ENCODE results near the gene TUBA1B.
"Not testable (repeated sequence)": the region's sequence is repeated elsewhere in the genome, so short reads cannot be mapped to it uniquely, and the experiment has no call there.

Gene TUBA1B

DNA sequence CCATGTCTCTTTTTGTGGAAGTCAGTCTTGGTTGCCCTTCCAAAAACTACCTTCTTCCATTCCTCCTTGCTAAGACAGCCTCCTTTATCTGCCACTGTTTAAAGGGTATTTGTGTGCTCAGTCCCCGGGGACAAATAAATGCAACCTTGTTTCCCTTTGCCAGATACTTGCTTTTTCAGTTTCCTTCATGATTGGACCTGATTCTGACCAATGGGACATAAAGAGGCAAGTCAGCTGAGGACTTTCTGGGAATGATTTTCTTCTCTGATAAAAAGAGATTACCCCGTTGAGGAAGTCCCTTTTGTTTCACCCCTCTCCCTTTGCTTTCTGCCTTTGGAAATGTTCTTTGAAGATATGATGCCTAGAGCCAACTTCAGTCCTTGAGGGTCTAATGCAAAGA lies 7.4 kb upstream of the TUBA1B start:
- no peaks in the 10 kb centered on the region for H3K36me3 ChIP-seq
- no peak overlapping the region for H3K27ac ChIP-seq
- H3K4me1 ChIP-seq (ENCODE audit: control insufficient read depth in 1 of 2, insufficient read depth in 1 of 2, low read depth in 1 of 2, low read length in 1 of 2): no peaks in the 10 kb centered on the region
- H3K9me3 ChIP-seq: no peaks in the 10 kb centered on the region
- no peaks in the 10 kb centered on the region for H3K27me3 ChIP-seq
- H3K4me3 ChIP-seq (ENCODE audit: low read depth in 1 of 2, low read length in 1 of 2): no peak overlapping the region
- TF ChIP-seq, protein P1, sequence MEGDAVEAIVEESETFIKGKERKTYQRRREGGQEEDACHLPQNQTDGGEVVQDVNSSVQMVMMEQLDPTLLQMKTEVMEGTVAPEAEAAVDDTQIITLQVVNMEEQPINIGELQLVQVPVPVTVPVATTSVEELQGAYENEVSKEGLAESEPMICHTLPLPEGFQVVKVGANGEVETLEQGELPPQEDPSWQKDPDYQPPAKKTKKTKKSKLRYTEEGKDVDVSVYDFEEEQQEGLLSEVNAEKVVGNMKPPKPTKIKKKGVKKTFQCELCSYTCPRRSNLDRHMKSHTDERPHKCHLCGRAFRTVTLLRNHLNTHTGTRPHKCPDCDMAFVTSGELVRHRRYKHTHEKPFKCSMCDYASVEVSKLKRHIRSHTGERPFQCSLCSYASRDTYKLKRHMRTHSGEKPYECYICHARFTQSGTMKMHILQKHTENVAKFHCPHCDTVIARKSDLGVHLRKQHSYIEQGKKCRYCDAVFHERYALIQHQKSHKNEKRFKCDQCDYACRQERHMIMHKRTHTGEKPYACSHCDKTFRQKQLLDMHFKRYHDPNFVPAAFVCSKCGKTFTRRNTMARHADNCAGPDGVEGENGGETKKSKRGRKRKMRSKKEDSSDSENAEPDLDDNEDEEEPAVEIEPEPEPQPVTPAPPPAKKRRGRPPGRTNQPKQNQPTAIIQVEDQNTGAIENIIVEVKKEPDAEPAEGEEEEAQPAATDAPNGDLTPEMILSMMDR (IDR thresholded peaks at IDR 0.05): no peak

DNA sequence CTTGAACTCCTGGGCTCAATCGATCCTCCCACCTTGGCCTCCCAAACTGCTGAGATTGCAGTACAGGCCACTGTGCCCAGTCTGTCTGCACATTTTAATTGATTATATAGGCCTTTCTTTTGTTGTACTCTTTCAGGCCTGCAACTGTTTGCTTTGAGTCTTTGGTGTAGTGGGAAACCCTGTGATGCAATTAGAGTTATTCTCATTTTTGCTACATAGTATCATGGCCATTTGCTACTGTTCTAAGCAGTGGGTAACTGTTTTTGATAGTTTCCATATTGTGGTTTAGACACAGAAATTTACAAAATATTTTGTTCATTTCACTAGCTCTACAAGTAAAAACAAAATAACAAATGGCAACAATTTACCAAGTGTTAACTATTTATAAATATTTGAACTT lies 6.3 kb upstream of the TUBA1B start:
- Histone ChIP-seq H3K4me1 (ENCODE audit: control insufficient read depth in 1 of 2, insufficient read depth in 1 of 2, low read depth in 1 of 2, low read length in 1 of 2) (peaks cover 3 to 6% of the 10 kb centered on the region in 2 experiments), H3K27ac (no peak overlapping the region), H3K9me3 (no peaks in the 10 kb centered on the region), H3K4me3 (ENCODE audit: low read depth in 1 of 2, low read length in 1 of 2) (no peak overlapping the region), H3K36me3 (no peaks in the 10 kb centered on the region), H3K27me3 (no peaks in the 10 kb centered on the region)
- TF ChIP-seq, protein P1 (IDR thresholded peaks at IDR 0.05): no peak

DNA sequence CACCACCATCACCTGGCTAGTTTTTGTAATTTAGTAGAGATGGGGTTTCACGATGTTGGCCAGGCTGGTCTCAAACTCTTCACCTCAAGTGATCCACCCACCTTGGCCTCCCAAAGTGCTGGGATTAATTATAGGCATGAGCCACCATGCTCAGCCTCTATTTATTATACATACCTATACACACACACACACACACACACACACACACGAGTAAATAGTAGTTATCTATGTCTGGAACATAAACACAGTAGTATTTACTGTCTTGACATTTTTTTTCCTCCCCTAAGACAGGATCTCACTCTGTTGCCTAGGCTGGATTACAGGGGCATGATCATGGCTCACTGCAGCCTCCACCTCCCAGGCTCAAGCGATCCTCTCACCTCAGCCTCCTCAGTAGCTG lies 5.8 kb upstream of the TUBA1B start:
- H3K27me3 ChIP-seq; H3K36me3 ChIP-seq; H3K9me3 ChIP-seq; H3K27ac ChIP-seq; H3K4me3 ChIP-seq (ENCODE audit: low read depth in 1 of 2, low read length in 1 of 2): not testable (repeated sequence)
- H3K4me1 ChIP-seq (ENCODE audit: control insufficient read depth in 1 of 2, insufficient read depth in 1 of 2, low read depth in 1 of 2, low read length in 1 of 2): peaks cover 8 to 11% of the 10 kb centered on the region in 2 experiments

DNA sequence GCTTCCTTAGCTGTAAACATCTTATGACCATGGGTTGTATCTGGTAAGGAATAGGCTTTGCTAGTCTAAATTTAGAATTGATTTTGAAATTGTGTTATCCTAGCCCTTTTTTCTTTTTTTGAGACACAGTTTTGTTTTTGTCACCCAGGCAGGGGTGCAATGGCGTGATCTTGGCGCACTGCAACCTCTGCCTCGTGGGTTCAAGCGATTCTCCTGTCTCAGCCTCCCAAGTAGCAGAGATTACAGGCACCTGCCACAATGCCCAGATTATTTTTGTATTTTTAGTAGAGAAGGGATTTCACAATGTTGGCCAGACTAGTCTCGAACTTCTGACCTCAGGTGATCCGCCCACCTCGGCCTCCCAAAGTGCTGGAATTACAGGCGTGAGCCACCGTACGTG lies 2.4 kb upstream of the TUBA1B start:
- H3K4me3 ChIP-seq (ENCODE audit: low read depth in 1 of 2, low read length in 1 of 2): no peak overlapping the region
- H3K9me3 ChIP-seq: no peaks in the 10 kb centered on the region
- H3K27ac ChIP-seq: no peak overlapping the region
- peaks cover 29 to 31% of the 10 kb centered on the region in 2 experiments for H3K4me1 ChIP-seq (ENCODE audit: control insufficient read depth in 1 of 2, insufficient read depth in 1 of 2, low read depth in 1 of 2, low read length in 1 of 2)
- H3K36me3 ChIP-seq: peaks cover 15% of the 10 kb centered on the region
- H3K27me3 ChIP-seq: no peaks in the 10 kb centered on the region
- TF ChIP-seq, protein P1 (IDR thresholded peaks at IDR 0.05): no peak

DNA sequence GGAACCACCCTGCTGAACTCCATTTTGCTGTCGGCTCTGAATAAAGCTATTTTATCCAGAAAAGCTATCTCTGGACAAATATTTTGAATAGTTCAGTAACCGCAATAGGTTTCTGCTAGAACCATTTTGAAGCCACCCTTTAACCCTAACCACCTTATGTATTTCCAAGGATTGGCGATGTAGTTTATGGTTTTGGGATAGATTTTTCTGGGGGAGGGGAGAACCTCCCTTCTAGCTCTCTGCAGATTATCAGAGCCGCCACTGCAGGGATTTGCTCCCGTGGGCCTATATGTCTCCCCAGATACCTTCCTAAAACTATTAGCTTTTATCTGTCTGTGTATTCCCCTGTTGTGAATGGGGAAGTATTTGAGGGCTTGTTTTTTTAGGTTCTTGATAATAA lies 1.8 kb upstream of the TUBA1B start:
- H3K27ac ChIP-seq: no peak overlapping the region
- no peak overlapping the region for H3K4me3 ChIP-seq (ENCODE audit: low read depth in 1 of 2, low read length in 1 of 2)

DNA sequence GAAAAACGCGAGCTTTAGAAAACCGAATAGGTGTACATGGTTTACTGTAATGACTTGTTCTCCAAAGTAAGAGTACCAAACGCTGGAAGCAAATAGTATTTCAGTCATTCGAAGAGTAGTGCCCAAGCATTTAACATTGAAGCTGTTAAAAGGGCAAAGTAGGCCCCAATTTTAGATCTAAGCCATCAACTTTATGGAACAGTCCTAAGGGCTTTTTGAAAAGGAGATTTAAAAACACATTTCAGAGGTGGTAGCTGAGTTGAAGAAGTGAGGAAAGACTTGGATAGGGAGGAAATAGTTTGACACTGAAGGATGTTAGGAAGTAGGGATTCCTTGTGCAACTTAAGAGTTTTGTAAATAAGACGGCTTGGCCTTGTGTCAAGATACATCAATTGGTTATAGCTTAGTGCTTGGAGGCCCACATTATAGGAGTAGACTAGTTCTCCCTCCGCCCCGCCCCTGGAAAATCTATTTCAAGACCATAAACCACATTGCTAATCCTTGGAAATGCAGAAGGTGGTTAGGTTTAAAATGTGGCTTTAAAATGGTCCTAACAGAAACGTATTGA lies 783 bp upstream of the TUBA1B start:
- peaks cover 30% of the 10 kb centered on the region for H3K36me3 ChIP-seq
- peak overlapping the region; percentile 96 for H3K27ac ChIP-seq
- peak overlapping the region; percentile 86 to 97 for H3K4me3 ChIP-seq (ENCODE audit: low read depth in 1 of 2, low read length in 1 of 2)
- peaks cover 29 to 31% of the 10 kb centered on the region in 2 experiments for H3K4me1 ChIP-seq (ENCODE audit: control insufficient read depth in 1 of 2, insufficient read depth in 1 of 2, low read depth in 1 of 2, low read length in 1 of 2)
- H3K9me3 ChIP-seq: no peaks in the 10 kb centered on the region
- TF ChIP-seq, protein P1 (IDR thresholded peaks at IDR 0.05): no peak
- H3K27me3 ChIP-seq: no peaks in the 10 kb centered on the region

More for the DNA sequence above, 1.8 kb upstream of the TUBA1B start:
- peaks cover 20% of the 10 kb centered on the region for H3K36me3 ChIP-seq
- TF ChIP-seq, protein P1 (IDR thresholded peaks at IDR 0.05): no peak
- H3K4me1 ChIP-seq (ENCODE audit: control insufficient read depth in 1 of 2, insufficient read depth in 1 of 2, low read depth in 1 of 2, low read length in 1 of 2): peaks cover 29 to 31% of the 10 kb centered on the region in 2 experiments
- H3K27me3 ChIP-seq: no peaks in the 10 kb centered on the region
- no peaks in the 10 kb centered on the region for H3K9me3 ChIP-seq
